Middle frontal gyrus (tissue), 1 donor: Measurements from ENCODE around the gene EPHB2.

Experiments
- DNase-seq: peaks from one replicate; pipeline ENCODE4 v3.0.0-alpha.2; 2015; ENCODE audit warnings: low spot score; ENCODE audit errors: extremely low spot score

Gene EPHB2

DNA sequence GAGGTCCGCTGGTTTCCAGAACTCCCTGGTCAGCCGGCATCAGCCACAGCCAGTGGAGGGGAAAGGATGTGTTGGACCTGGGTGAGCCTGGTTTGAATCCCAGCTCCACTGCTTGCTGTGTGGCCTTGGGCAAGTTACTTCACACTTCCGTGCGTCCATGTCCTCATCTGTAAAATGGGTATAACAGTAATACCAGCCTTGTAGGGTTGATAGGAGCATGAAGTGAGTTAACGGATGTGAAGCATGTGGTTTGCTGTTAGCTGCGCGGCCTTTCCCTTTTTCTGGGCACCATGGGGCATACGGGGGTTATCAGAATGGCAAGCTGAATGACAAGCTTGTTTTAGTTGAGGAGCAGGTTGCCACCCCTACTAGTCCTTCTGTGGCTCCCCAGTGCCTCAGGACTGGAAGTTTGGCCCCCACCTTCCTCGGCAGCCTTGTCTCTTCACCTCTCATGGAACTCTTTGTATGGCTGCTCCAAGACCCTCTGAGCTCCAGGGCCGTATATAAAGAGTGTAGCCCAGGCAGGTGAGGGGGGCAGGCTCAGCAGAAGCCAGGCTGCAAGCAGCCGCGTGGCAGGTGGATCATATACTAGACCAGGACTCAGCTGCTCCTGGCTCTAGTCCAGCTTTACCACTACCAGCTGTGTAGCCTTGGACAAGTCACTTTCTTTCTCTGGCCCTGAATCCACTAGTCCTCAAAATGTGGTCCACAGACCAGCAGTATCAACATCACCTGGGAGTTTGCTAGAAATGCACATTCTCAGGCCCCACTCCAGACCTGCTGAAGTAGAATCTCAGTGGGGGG lies 166.7 kb downstream of the EPHB2 start:
- DNase-seq, result no peak

DNA sequence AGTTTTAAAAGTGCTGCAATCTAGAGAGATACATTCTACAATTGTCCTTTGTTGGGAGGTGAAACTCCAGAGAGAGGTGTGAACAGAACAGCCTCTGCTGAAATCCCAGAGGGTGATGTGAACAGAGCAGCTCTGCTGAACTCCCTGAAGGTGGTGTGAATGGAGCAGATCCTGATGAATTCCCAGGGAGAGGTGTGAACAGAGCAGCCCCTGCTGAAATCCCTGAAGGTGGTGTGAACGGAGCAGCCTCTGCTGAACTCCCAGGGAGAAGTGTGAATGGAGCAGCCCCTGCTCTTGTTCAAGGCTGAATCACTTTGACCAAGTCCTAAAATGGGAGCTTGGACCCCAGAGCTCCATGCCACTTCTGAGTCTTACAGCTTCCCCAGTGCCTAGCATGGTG lies 167.3 kb downstream of the EPHB2 start:
- no peak for DNase-seq

DNA sequence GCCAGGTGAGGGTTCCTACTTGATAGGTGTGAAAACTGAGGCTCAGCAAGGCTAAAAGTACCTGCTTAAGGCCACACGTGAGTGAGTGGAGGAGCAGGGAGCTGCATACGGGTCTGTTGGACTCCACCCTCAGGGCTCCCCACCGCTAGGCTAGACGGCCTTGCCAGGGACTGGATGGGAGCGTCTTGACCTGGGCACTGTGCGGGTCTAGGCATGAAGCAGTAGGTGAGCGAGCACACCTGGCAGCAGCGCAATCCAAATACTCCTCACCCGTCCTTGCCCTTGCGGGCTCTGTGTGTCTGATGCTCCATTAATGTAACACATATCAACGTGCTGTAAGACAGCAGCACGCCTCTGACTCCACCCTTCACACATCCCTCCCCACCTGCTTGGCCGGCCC lies 168.0 kb downstream of the EPHB2 start:
- DNase-seq, result no peak

DNA sequence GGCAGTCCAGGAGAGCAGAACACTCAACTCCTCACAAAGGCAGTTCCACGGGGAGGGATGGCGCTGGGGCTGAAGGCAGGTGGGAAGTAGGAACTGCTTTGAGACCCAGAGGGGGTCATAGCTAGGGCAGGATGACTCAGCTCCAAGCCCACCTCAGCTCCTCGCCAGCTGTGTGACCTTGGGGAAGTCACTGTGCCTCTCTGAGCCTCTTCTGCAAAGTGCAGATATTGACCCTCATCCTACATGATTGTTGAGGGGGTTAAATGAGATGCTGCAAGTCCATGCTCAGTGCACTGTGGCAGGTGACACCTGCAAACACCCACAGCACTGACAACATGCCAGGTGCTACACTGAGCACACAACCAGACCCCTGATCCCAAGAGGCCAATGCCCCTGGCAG lies 168.8 kb downstream of the EPHB2 start:
- DNase-seq, result no peak

DNA sequence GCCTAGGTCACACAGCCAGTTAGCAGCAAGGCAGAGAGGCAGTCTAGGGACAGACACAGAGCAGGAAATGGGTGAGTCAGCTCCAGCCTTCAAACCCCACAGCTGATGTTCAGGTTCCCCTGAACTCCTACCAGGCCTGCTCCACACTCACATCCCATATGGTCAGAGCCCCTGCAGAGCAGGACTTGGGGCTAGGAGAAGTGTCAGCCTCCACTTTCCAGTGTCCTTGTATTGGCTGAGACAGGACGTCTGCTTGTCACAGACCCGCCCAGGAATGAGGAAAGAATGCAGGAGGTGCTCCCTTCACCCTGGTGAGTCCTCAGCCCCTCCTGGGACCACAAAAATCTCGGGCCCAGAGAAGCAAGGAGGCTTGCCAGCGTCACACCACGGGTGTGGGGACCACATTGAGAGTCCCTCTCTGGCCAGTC lies 169.5 kb downstream of the EPHB2 start:
- no peak for DNase-seq

DNA sequence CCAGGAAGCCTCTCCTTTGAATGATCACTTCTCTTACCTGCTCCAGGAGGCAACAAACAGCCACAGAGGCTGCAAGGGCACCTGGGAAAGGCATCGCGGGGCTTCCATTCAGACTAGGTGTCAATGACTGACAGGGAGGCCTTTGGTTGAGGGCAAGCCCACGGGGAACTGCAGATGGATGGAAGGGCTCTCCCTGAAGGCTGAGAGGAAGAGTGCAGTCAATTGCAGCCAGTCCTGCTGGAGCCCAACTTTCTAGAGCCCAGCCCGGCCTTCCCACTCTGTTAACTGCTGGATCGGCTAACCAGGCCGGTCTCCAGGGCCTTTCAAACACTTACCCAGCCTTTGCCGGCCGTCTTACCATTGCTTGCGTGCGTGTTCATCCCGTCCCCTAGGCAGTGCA lies 172.8 kb downstream of the EPHB2 start:
- DNase-seq, result no peak

DNA sequence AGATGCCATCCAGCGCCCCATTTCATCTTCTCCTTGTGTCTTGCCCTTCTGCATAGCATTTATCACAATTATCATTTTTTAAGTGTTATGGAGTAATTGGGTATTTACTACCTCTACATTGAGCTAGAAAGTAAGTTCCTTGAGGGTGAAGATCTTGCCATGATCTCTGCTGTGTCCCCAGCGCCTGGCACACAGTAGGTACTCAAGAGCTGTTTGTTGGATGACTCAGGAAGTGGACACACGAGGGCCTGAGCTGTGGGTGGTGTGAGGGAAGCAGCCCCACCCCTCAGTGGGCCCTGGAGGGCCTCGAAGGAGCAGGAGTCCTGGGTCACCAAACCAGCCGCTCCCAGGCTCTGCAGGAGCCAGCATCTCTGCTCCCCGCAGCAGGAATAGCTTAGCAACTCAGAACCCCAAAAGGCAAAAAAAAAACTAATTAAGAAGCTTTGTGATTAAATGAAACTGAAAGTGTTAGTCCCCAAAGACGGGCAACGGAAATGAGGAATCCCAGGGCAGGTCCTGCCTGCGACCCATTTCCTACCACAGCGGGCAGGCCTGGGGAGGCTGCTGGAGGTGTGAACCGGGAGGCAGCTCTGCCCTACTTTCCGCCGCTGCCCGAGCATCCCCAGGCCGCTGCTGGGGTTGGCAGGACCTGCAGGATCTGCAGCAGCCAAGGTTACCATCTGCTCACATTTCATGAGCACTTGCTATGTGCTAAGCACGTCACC lies 174.3 kb downstream of the EPHB2 start:
- no peak for DNase-seq

DNA sequence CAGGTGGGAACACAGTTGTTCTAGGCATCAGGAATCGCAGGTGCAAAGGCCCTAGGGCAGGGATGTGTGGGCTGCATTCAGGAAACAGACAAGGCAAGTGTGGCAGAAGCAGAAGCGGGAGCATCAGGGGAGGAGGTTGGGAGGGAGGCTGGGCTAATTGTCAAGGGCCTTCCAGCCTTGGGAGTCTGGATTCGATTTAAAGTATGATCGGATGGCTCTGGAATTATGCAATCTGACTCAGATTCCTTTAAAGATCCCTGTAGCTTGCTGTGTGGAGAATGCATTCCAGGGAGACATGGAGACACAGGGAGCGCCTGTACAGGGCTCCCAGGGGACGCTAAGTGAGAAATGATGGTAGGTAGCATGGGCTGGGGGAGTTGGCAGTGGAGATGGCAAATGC lies 175.6 kb downstream of the EPHB2 start:
- no peak for DNase-seq

DNA sequence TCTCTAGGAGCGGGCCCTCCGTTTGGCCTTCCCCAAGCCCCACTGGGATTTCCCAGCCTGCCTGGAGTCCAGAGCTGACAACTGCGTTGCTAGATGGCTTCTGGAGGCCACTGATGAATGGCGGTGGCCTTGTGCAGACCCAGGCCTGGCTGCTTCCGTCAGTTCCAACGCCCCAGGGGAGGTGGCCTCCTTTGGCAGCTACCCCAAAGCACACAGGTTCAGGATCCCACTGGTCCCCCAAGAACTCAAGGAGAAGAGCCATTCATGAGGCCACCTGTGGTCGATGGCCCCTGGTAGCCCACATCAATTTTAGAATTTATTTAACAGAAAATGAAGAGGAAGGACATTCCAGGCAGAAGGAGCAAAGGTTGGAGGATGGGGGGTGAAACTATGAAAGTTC lies 176.9 kb downstream of the EPHB2 start:
- no peak for DNase-seq

DNA sequence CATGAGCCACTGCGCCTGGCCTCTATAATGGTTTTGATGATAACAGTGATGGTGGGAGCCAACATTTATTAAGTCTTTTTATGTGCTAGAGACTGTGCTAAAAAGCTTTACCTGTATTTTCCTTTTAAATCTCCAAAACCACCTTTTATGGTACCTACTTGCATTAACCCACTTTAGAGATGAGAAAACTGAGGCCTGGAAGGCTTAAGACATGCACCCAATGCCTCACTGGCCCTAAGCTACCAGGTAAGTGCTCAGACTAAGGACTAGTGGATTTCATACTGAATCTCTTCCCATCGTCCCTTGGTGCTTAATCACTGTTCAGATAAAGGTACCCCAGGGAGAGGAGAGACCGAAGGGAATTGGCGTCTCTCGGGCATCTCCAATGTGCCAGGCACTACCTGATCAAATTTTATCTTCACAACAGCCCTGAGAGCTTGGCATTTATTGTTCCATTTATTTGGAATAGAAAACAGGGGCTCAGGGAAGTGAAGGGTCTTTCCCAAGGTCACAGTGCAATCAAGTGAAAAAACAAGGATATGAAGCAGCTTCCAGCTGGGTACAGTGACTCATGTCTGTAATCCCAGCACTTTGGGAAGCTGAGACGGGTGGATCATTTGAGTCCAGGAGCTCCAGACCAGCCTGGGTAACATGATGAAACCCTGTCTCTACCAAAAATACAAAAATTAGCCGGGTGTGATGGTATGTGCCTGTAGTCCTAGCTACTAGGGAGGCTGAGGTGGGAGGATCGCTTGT lies 177.9 kb downstream of the EPHB2 start:
- no peak for DNase-seq

DNA sequence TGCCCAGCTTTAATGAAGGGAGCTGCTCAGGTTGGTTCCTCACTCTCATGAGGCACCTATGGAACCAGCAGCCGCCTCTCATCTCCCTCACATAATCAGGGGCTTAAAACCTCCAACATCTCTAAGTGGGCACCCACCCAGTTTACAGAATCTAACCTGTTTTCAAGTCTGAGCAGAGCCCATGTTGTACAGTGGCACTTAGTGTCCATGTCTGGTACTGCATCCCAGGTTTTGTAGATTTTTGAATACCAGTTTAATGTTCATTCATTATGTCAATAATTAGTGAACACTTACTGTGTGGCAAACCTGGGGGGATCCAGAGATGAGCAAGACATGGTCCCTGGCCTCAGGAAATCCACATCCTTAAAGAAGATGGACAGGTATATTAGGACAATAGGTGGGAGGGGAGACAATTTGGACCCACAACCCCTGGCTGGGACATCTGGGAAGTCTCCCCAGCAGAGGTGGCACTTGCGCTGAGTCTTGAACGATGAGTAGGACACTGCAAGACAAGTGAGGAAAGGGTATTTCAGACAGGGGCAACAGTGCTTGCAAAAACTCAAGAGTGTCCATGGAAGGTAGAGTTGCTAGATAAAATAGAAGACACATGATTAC lies 178.7 kb downstream of the EPHB2 start:
- no peak for DNase-seq

DNA sequence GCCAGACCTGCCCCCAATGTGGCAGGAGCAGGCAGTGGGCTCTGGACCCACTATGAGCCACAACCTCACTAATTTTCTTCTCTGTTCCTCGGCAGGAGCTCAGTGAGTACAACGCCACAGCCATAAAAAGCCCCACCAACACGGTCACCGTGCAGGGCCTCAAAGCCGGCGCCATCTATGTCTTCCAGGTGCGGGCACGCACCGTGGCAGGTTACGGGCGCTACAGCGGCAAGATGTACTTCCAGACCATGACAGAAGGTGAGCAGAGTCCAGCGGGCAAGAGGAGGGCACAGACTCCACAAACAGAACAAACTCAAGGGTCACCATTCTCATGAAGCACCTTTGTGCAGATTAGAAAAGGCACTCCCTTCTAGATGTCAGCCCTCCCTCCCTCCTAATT lies 182.2 kb downstream of the EPHB2 start:
- no peak for DNase-seq

DNA sequence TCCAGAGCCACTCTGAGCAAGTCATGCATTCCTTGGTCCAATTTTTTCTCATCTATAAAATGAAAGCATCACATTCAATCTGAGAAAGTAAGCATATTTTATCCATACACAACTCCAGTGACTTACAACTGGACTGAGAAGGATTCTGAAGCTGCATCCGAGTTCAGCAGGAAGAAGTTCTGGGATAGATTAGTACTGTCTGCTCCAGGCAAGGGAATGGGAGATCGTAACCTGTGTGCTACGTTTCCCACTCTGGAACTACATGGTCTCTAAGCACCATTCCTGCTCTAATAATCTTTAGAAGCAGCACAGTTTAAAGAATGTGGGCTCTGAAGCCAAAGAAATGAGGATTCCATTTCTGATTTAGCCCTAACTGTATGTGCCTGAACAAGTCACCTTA lies 182.7 kb downstream of the EPHB2 start:
- DNase-seq, result no peak

DNA sequence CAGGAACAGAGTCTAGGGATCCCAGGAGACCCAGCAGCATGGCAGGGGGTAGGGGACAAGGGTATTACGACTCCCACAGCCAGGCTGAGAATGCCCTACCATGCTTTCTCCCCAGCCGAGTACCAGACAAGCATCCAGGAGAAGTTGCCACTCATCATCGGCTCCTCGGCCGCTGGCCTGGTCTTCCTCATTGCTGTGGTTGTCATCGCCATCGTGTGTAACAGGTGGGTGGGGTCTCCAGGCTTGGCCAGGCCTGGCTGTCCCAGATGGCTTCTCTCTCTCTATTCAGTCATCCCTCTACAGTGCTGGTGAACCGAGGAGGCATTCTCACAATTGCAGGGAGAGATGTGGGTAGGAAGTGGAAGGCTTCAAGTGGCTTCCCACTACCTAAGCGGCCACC lies 184.7 kb downstream of the EPHB2 start:
- DNase-seq, result no peak

DNA sequence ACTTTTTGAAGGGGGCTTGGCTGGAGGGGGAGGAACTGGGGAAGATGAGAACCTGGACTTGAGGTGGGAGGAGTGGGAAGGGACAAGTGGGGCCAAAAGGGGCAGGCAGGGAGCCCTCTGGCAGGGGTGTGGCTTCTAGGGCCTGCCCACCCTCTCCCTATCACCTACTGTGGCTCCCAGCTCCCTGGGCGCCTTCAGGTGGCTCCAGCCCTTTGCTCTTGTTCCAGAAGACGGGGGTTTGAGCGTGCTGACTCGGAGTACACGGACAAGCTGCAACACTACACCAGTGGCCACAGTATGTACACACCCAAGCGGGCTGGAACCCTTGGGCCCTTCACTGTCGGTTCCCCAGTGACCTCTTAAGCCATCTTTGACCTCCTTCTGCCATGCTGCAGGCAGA lies 185.5 kb downstream of the EPHB2 start:
- no peak for DNase-seq

DNA sequence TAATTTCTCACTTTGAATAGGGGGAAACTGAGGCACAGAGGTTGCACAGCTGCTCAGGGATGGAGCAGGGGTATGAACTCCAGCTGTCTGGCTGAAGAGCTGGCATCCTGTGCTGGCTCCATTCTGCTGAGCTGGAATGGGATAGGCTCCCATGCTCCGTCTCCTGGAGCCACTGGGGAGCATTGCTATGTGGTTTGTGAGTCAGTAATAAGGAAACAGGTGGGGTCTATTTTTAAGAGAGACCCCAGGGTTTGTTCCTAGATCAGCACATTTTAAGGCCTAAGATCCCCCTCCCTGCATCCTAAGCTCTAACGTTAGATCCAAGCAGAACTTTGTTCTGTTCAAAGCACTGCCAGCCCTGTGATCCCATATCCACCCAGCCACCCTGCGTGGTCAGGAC lies 189.8 kb downstream of the EPHB2 start:
- no peak for DNase-seq

DNA sequence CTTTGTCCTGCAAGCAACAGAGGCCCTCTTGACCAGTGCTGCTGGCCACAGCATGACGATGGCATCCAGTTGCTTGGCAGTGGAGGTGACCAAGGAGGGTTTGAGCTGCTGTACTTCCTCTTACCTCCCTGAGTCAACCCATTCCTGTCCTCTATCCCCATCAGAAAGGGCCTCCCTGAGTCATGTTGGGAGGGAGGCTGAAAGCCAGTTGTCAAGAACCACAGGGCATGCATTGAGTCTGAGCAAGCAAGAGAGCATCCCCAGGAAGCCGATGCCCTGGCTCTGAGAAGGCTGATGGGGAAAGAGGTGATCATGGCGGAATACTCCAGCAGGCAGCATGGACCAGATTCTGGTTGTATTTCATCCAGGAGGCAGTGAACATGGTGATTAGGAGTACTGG lies 192.5 kb downstream of the EPHB2 start:
- DNase-seq, result no peak

DNA sequence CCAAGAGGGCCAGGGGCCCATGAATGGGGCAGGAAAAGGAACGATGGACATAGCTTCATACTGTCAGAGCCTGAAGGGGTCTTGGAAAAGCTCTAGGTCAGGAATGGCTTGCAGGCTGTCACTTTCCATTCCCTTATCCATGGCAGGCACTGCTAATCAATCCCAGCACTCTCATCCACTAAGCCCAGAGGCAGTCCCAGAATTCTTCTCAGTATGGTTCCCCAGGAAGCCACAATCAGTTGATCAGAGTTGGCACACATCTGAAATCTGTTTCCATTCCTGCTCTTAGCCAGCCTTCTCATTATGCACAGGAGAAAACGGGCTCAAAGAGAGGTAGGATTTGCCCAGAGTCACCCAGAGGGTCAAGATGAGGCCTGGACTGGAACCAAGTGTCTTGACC lies 196.3 kb downstream of the EPHB2 start:
- DNase-seq, result no peak

DNA sequence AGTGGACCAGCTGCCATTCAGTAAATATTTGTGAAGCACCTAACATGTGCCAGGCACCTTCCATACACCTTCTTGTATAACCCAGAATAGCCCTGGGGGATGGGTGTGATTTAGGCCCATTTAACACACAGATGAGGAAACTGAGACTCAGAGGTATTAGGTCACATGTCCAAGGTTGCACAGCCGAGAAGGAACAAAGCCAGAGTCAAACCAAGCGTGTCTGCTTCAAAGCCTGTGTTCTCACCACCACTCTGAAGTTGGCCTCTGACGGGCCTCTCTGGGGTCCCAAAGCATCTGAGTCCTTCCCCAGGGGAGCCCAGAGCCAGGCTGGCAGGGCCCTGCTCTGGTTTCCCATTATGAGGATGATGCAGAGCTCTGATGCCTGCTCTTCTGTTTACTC lies 196.9 kb downstream of the EPHB2 start:
- DNase-seq, result no peak

DNA sequence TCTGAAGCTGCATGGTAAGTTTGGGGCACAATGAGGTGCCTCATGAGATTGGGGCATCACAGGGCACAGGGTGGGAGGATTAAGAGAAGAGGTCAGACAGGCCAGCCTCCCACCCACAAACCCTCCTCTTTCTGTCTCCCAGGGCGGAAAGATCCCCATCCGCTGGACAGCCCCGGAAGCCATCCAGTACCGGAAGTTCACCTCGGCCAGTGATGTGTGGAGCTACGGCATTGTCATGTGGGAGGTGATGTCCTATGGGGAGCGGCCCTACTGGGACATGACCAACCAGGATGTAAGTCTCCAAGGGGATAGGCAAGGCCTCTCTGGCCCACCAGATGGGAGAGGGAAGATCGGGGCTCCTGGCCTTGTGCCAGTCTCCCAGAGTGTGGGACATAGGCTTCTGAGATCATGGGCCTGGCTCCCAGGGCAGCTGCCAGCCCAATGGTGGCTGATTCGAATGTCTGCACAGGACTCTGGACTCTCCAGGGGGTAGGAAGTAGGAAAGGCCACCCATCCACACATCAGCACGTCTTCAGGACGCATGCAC lies 198.3 kb downstream of the EPHB2 start:
- no peak for DNase-seq

DNA sequence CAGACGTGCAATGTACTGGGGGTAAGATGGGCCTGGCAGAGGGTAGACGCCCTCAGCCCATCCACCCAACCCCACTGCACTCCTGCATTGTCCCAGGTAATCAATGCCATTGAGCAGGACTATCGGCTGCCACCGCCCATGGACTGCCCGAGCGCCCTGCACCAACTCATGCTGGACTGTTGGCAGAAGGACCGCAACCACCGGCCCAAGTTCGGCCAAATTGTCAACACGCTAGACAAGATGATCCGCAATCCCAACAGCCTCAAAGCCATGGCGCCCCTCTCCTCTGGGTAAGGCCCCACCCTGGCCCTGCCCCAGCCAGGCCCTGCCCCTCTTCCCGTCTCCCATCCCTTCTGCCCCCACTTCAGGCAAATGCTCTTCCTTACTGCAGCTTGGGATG lies 199.6 kb downstream of the EPHB2 start:
- no peak for DNase-seq
